Limb (tissue), 2 donors: ENCODE measurements around the gene PTTG1IP.
A peak's percentile ranks its signal among the peaks of the same experiment; 100 is the strongest.

Source experiments
- DNase-seq, 2 donors: peaks; one replicate each; pipeline ENCODE4 v3.0.0-alpha.2; 2016; ENCODE audit errors: extremely low spot score in 2 of 2

The PTTG1IP gene

GRCh38 chr21:44823179-44823660, 50.3 kb downstream of the PTTG1IP start:
- no peak for DNase-seq

GRCh38 chr21:44822484-44823178, 50.9 kb downstream of the PTTG1IP start:
- DNase-seq, result no peak

- no peak for DNase-seq
These were observed 52.6 kb downstream of the PTTG1IP start for GRCh38 chr21:44820851-44821250.

- no peak for DNase-seq
These were observed 53.9 kb downstream of the PTTG1IP start for GRCh38 chr21:44819283-44820243.

- no peak for DNase-seq
These were observed 54.9 kb downstream of the PTTG1IP start for GRCh38 chr21:44818640-44819011.

GRCh38 chr21:44817914-44818639, 55.4 kb downstream of the PTTG1IP start, which contains the start of gene SUMO3:
Gene SUMO3, minus strand, starts transcription at chr21:44818062. Its CDS starts 94 bp downstream, at chr21:44817968.
- DNase-seq, result peak; percentile 66 to 93

GRCh38 chr21:44817506-44817880, 56.0 kb downstream of the PTTG1IP start:
- peak; percentile 87 to 93 for DNase-seq

- peak in 1 of 2 donors; percentile 49 for DNase-seq
These were observed 56.6 kb downstream of the PTTG1IP start for GRCh38 chr21:44816761-44817505.

- no peak for DNase-seq
These were observed 57.5 kb downstream of the PTTG1IP start for GRCh38 chr21:44815852-44816628.

- DNase-seq, result no peak
These were observed 58.3 kb downstream of the PTTG1IP start for GRCh38 chr21:44815225-44815624.

- DNase-seq, result no peak
These were observed 58.9 kb downstream of the PTTG1IP start for GRCh38 chr21:44814498-44815023.

GRCh38 chr21:44813727-44814126, 59.8 kb downstream of the PTTG1IP start:
- no peak for DNase-seq

- DNase-seq, result no peak
These were observed 60.3 kb downstream of the PTTG1IP start for GRCh38 chr21:44813149-44813548.

GRCh38 chr21:44812640-44813039, 60.9 kb downstream of the PTTG1IP start:
- no peak for DNase-seq

- DNase-seq, result no peak
These were observed 62.7 kb downstream of the PTTG1IP start for GRCh38 chr21:44810779-44811178.

- DNase-seq, result no peak
These were observed 67.6 kb downstream of the PTTG1IP start for GRCh38 chr21:44805859-44806258.

GRCh38 chr21:44805226-44805625, 68.3 kb downstream of the PTTG1IP start:
- DNase-seq, result no peak

- DNase-seq, result no peak
These were observed 68.7 kb downstream of the PTTG1IP start for GRCh38 chr21:44804762-44805161.

GRCh38 chr21:44803651-44804050, 69.8 kb downstream of the PTTG1IP start:
- no peak for DNase-seq
